GM10266 (cell line): Measurements from ENCODE around the gene CYP21A2.

Experiments used
- DNase-seq: peaks from one replicate; pipeline ENCODE4 v3.0.0; 2012; ENCODE audit errors: extremely low spot score
- CTCF ChIP-seq: IDR thresholded peaks from 2 replicates; pipeline ENCODE4 v1.5.1; 2012; ENCODE audit warnings: mild to moderate bottlenecking, low read depth; ENCODE audit not compliant: control insufficient read depth, insufficient read depth; ENCODE audit errors: missing control alignments

CYP21A2 gene

GRCh38 chr6:32069878-32070515 is 31.8 kb downstream of the CYP21A2 start:
- TF ChIP-seq CTCF: no peak
- DNase-seq: no peak

GRCh38 chr6:32070814-32071543 is 32.8 kb downstream of the CYP21A2 start:
- DNase-seq: no peak
- no peak for TF ChIP-seq CTCF

- no peak for DNase-seq
- TF ChIP-seq CTCF: no peak
These were observed 34.9 kb downstream of the CYP21A2 start for GRCh38 chr6:32073101-32073500.

GRCh38 chr6:32073613-32074012 is 35.4 kb downstream of the CYP21A2 start:
- no peak for DNase-seq

GRCh38 chr6:32074996-32075532 is 36.8 kb downstream of the CYP21A2 start:
- TF ChIP-seq CTCF: no peak
- DNase-seq: no peak

More at GRCh38 chr6:32073613-32074012, 35.4 kb downstream of the CYP21A2 start:
- TF ChIP-seq CTCF: no peak

GRCh38 chr6:32075781-32076180 is 37.6 kb downstream of the CYP21A2 start:
- DNase-seq: no peak
- no peak for TF ChIP-seq CTCF

GRCh38 chr6:32076321-32076809 is 38.1 kb downstream of the CYP21A2 start:
- TF ChIP-seq CTCF: no peak
- DNase-seq: no peak
